Activated T-helper 1 cell treated with anti-CD3 and anti-CD28 coated beads, Interleukin-12 subunit alpha, Interleukin-12 subunit beta, Interleukin-2, Interleukin-4 antibody, amounts not matched to agents 30 ng/mL and 10 ng/mL and 1 ng/mL, durations not matched to agents 14 hours and 24 hours and 36 hours (primary cell): ENCODE measurements around the gene CD69. TPM values are rescaled to one million over a fixed set of nuclear protein-coding genes. Genes with fewer than 3 reads are reported as not detected.
"Not testable (repeated sequence)": the region's sequence is repeated elsewhere in the genome, so short reads cannot be mapped to it uniquely, and the experiment has no call there.

ENCODE experiments used
- DNase-seq: peaks from one replicate; pipeline ENCODE4 v3.0.0; 2021; ENCODE audit warnings: low spot score
- H3K27ac Mint-ChIP-seq: one replicate; pipeline ENCODE4 v1.8.0; 2021; ENCODE audit warnings: mild to moderate bottlenecking, mixed read lengths
- H3K27me3 Mint-ChIP-seq: one replicate; pipeline ENCODE4 v1.8.0; 2022; ENCODE audit warnings: mild to moderate bottlenecking, moderate library complexity, mixed read lengths; ENCODE audit not compliant: insufficient read depth
- H3K36me3 Mint-ChIP-seq: one replicate; pipeline ENCODE4 v1.8.0; 2021; ENCODE audit warnings: low read depth, mixed read lengths
- H3K4me1 Mint-ChIP-seq: one replicate; pipeline ENCODE4 v1.8.0; 2021; ENCODE audit warnings: low read depth, mixed read lengths
- H3K4me3 Mint-ChIP-seq: one replicate; pipeline ENCODE4 v1.8.0; 2021; ENCODE audit warnings: mild to moderate bottlenecking, moderate library complexity, mixed read lengths
- H3K9me3 Mint-ChIP-seq: one replicate; pipeline ENCODE4 v1.8.0; 2021; ENCODE audit warnings: mixed read lengths
- intact Hi-C: fragments of 100-400 bp; cut with micrococcal nuclease; formaldehyde crosslinking; loops from one replicate; pipeline ENCODE4 v1.15.1; 2024
- total RNA-seq: library from RNA; stranded (reverse); gene quantifications from 2 replicates; pipeline ENCODE4 v1.2.3, GENCODE V29; 2022

CD69 gene
- total RNA-seq, 1 donor from 2014 or later = 93.2 TPM

GRCh38 chr12:9721394-9722092 is 39.2 kb downstream of the CD69 start:
- Mint-ChIP-seq H3K36me3 (peaks cover 23% of the 10 kb centered on the region), H3K27ac (no peak overlapping the region), H3K9me3 (no peaks in the 10 kb centered on the region), H3K27me3 (peaks cover 4% of the 10 kb centered on the region), H3K4me3 (no peak overlapping the region), H3K4me1 (peaks cover 61% of the 10 kb centered on the region)
- intact Hi-C loops = loop anchor here (1.0 kb wide), 1 partner anchor 8 kb away; no protein-coding TSS in a partner anchor
- no peak for DNase-seq

GRCh38 chr12:9719790-9720189 is 40.9 kb downstream of the CD69 start:
- Mint-ChIP-seq H3K36me3 (peaks cover 33% of the 10 kb centered on the region), H3K27ac (peak overlapping the region; percentile 59)

GRCh38 chr12:9718968-9719367 is 41.7 kb downstream of the CD69 start:
- H3K4me3 Mint-ChIP-seq = no peak overlapping the region
- no peaks in the 10 kb centered on the region for H3K9me3 Mint-ChIP-seq
- H3K4me1 Mint-ChIP-seq = peaks cover 48% of the 10 kb centered on the region
- H3K36me3 Mint-ChIP-seq = peaks cover 33% of the 10 kb centered on the region
- DNase-seq = no peak
- peak overlapping the region; percentile 41 for H3K27ac Mint-ChIP-seq
- intact Hi-C loops = no loop called here
- H3K27me3 Mint-ChIP-seq = peaks cover 3% of the 10 kb centered on the region

More at GRCh38 chr12:9719790-9720189, 40.9 kb downstream of the CD69 start:
- H3K27me3 Mint-ChIP-seq = peaks cover 3% of the 10 kb centered on the region
- H3K9me3 Mint-ChIP-seq = no peaks in the 10 kb centered on the region
- no peak for DNase-seq
- H3K4me1 Mint-ChIP-seq = peaks cover 53% of the 10 kb centered on the region
- intact Hi-C loops = no loop called here
- no peak overlapping the region for H3K4me3 Mint-ChIP-seq

GRCh38 chr12:9717070-9717925 is 43.4 kb downstream of the CD69 start:
- Mint-ChIP-seq H3K27ac (no peak overlapping the region), H3K36me3 (peaks cover 26% of the 10 kb centered on the region), H3K4me3 (no peak overlapping the region), H3K27me3 (no peaks in the 10 kb centered on the region), H3K4me1 (peaks cover 36% of the 10 kb centered on the region), H3K9me3 (no peaks in the 10 kb centered on the region)
- no peak for DNase-seq
- intact Hi-C loops = no loop called here

- H3K4me3 Mint-ChIP-seq, DNase-seq, H3K27me3 Mint-ChIP-seq, H3K27ac Mint-ChIP-seq, H3K9me3 Mint-ChIP-seq: not testable (repeated sequence)
- H3K4me1 Mint-ChIP-seq = peaks cover 31% of the 10 kb centered on the region
- intact Hi-C loops = loop anchor here (1.0 kb wide), 1 partner anchor 8 kb away; no protein-coding TSS in a partner anchor
- peaks cover 34% of the 10 kb centered on the region for H3K36me3 Mint-ChIP-seq
Observed at GRCh38 chr12:9713032-9713558, 47.6 kb downstream of the CD69 start.

GRCh38 chr12:9711664-9712063 is 49.0 kb downstream of the CD69 start:
- Mint-ChIP-seq H3K9me3 (peaks cover under 1% of the 10 kb centered on the region), H3K4me1 (peaks cover 42% of the 10 kb centered on the region), H3K27me3 (no peaks in the 10 kb centered on the region), H3K27ac (no peak overlapping the region), H3K4me3 (no peak overlapping the region), H3K36me3 (peaks cover 40% of the 10 kb centered on the region)
- no peak for DNase-seq
- intact Hi-C loops = no loop called here

- H3K4me3 Mint-ChIP-seq = no peak overlapping the region
- intact Hi-C loops = no loop called here
- H3K9me3 Mint-ChIP-seq = peaks cover 9% of the 10 kb centered on the region
- no peaks in the 10 kb centered on the region for H3K27me3 Mint-ChIP-seq
- H3K27ac Mint-ChIP-seq = no peak overlapping the region
- peaks cover 40% of the 10 kb centered on the region for H3K36me3 Mint-ChIP-seq
- peaks cover 48% of the 10 kb centered on the region for H3K4me1 Mint-ChIP-seq
- no peak for DNase-seq
Observed at GRCh38 chr12:9710584-9711375, 49.9 kb downstream of the CD69 start.

GRCh38 chr12:9708853-9709252 is 51.8 kb downstream of the CD69 start:
- no peak overlapping the region for H3K4me3 Mint-ChIP-seq
- peaks cover 18% of the 10 kb centered on the region for H3K9me3 Mint-ChIP-seq
- H3K4me1 Mint-ChIP-seq = peaks cover 56% of the 10 kb centered on the region
- DNase-seq = no peak
- no peak overlapping the region for H3K27ac Mint-ChIP-seq
- intact Hi-C loops = loop anchor here (1.0 to 2.0 kb wide), 5 partner anchors 24 to 378 kb away; partner anchors contain the start of gene CLECL1
- no peaks in the 10 kb centered on the region for H3K27me3 Mint-ChIP-seq
- H3K36me3 Mint-ChIP-seq = peaks cover 48% of the 10 kb centered on the region

- Mint-ChIP-seq H3K4me3 (peak overlapping the region; percentile 57), H3K36me3 (peaks cover 48% of the 10 kb centered on the region), H3K27me3 (no peaks in the 10 kb centered on the region), H3K9me3 (peaks cover 18% of the 10 kb centered on the region), H3K4me1 (peaks cover 56% of the 10 kb centered on the region), H3K27ac (peak overlapping the region; percentile 90)
- intact Hi-C loops = loop anchor here (1.0 to 2.0 kb wide), 5 partner anchors 25 to 377 kb away; partner anchors contain the start of gene CLECL1
- DNase-seq = peak; percentile 48
Observed at GRCh38 chr12:9707864-9708808, 52.6 kb downstream of the CD69 start.

- Mint-ChIP-seq H3K4me1 (peaks cover 63% of the 10 kb centered on the region), H3K4me3 (peak overlapping the region; percentile 57), H3K36me3 (peaks cover 48% of the 10 kb centered on the region), H3K27me3 (no peaks in the 10 kb centered on the region), H3K9me3 (peaks cover 18% of the 10 kb centered on the region), H3K27ac (peak overlapping the region; percentile 90)
- intact Hi-C loops = no loop called here
- no peak for DNase-seq
Observed at GRCh38 chr12:9707356-9707755, 53.3 kb downstream of the CD69 start.

GRCh38 chr12:9706086-9706685 is 54.5 kb downstream of the CD69 start:
- Mint-ChIP-seq H3K27me3 (no peaks in the 10 kb centered on the region), H3K4me1 (peaks cover 75% of the 10 kb centered on the region), H3K36me3 (peaks cover 44% of the 10 kb centered on the region), H3K9me3 (peaks cover 18% of the 10 kb centered on the region), H3K4me3 (peak overlapping the region; percentile 56), H3K27ac (peak overlapping the region; percentile 77)
- intact Hi-C loops = loop anchor here (1.0 kb wide), 1 partner anchor 8 kb away; no protein-coding TSS in a partner anchor
- DNase-seq = no peak
